Bronchial epithelial cell (primary cell): ENCODE measurements around the gene WFDC1. TPM values are rescaled to one million over a fixed set of nuclear protein-coding genes. Genes with fewer than 3 reads are reported as not detected.

ENCODE experiments used
- DNase-seq: peaks from one replicate; pipeline ENCODE4 v3.0.0-alpha.2; 2010; ENCODE audit warnings: low read depth
- FAIRE-seq: peaks from 2 replicates; lab custom pipeline; 2011; peaks lifted over from hg19 to GRCh38; lab: Jason Lieb, UNC
- H3K27me3 ChIP-seq: 2 replicates; pipeline ENCODE4 v1.5.1; 2011; ENCODE audit warnings: low read length; ENCODE audit not compliant: control insufficient read depth, insufficient read depth
- H3K36me3 ChIP-seq: 2 replicates; pipeline ENCODE4 v1.5.1; 2011; ENCODE audit warnings: low read length; ENCODE audit not compliant: control insufficient read depth, insufficient read depth
- H3K4me3 ChIP-seq: 2 replicates; pipeline ENCODE4 v1.5.1; 2011; ENCODE audit warnings: mild to moderate bottlenecking, low read depth, low read length, control low read depth
- CTCF ChIP-seq: IDR thresholded peaks from 2 replicates; pipeline ENCODE4 v1.5.1; 2011; ENCODE audit warnings: mild to moderate bottlenecking, moderate library complexity, low read length, control low read depth, inconsistent platforms; ENCODE audit not compliant: insufficient read depth, severe bottlenecking
- total RNA-seq: library from RNA; depleted of rRNA; stranded (reverse); fragments of >200 nt; gene quantifications from 2 replicates; pipeline ENCODE4 v1.2.1, GENCODE V29; 2014

WFDC1 gene
- total RNA-seq, 1 donor from 2014 or later, result not detected

GRCh38 chr16:84329843-84330684 is 35.4 kb downstream of the WFDC1 start:
- TF ChIP-seq CTCF, result no peak
- FAIRE-seq, result no peak
- Histone ChIP-seq H3K27me3 (no peaks in the 10 kb centered on the region), H3K4me3 (no peak overlapping the region), H3K36me3 (no peaks in the 10 kb centered on the region)
- no peak for DNase-seq

- no peak for FAIRE-seq
- Histone ChIP-seq H3K4me3 (no peak overlapping the region), H3K36me3 (no peaks in the 10 kb centered on the region), H3K27me3 (no peaks in the 10 kb centered on the region)
- no peak for DNase-seq
- no peak for TF ChIP-seq CTCF
These were observed 36.0 kb downstream of the WFDC1 start for GRCh38 chr16:84330685-84331050.

- H3K36me3 ChIP-seq, result no peaks in the 10 kb centered on the region
- H3K4me3 ChIP-seq, result no peak overlapping the region
- TF ChIP-seq CTCF, result no peak
- no peak for FAIRE-seq
- DNase-seq, result peak; percentile 77
- H3K27me3 ChIP-seq, result no peaks in the 10 kb centered on the region
These were observed 37.5 kb downstream of the WFDC1 start for GRCh38 chr16:84331998-84332780.

GRCh38 chr16:84332975-84333684 is 38.5 kb downstream of the WFDC1 start:
- Histone ChIP-seq H3K36me3 (no peaks in the 10 kb centered on the region), H3K4me3 (no peak overlapping the region), H3K27me3 (no peaks in the 10 kb centered on the region)
- DNase-seq (no peak), FAIRE-seq (no peak)
- no peak for TF ChIP-seq CTCF

GRCh38 chr16:84334058-84334457 is 39.4 kb downstream of the WFDC1 start:
- Histone ChIP-seq H3K4me3 (no peak overlapping the region), H3K27me3 (no peaks in the 10 kb centered on the region), H3K36me3 (no peaks in the 10 kb centered on the region)
- DNase-seq (no peak), FAIRE-seq (no peak)
- TF ChIP-seq CTCF, result no peak
